GM18907 (cell line): ENCODE measurements around the gene ANXA2R.
"Not testable (repeated sequence)": the region's sequence is repeated elsewhere in the genome, so short reads cannot be mapped to it uniquely, and the experiment has no call there.

Experiments
- ATAC-seq: cut with Tn5 transposase; IDR thresholded peaks from one replicate; pipeline ENCODE4 v1.9.1; 2021; ENCODE audit warnings: mild to moderate bottlenecking, moderate library complexity; ENCODE audit not compliant: unreplicated experiment

ANXA2R gene, protein sequence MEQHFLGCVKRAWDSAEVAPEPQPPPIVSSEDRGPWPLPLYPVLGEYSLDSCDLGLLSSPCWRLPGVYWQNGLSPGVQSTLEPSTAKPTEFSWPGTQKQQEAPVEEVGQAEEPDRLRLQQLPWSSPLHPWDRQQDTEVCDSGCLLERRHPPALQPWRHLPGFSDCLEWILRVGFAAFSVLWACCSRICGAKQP

DNA sequence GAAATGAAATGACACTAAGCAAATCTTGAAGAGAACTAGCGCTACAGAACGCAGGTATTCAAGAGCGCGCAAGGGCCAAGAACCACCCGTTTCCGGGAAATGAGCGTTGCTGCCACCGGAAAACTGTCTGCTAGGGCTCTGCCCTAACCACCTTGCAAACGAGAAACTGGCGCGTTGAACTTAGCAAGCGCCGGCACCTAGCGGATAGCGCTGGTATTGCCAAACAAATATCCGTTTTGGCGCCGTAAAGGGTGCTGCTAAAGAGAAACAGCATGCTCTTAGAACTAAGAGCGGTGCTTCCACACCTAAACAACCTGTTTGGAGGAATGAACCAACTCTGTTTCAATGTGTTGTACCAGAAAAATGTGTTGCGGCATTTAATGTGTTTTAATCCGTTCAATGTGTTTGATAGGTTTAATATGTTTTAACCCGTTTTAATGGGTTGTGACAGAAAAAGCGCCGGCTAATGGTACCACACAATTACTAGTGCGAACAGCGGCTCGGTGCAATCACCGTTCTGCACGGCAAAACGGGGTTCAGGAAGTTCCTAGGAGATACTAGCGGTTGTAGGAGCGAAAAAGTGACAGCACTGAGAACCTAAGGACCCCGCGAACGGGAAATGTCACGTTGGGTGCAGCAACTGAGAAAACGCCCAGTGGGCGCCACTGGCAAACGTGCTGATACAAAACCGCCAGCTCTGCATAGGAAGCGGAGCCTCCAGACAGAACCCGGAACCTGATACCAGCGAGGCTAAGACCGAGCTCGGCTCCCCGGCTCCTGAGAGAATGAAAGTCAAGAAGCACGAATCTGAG, at the start of gene ANXA2R:
Gene ANXA2R (minus strand): TSS at position 33 of the 812 bp plus-strand sequence. CDS start 273 bp downstream, outside the sequence.
- peak; percentile 55 for ATAC-seq

DNA sequence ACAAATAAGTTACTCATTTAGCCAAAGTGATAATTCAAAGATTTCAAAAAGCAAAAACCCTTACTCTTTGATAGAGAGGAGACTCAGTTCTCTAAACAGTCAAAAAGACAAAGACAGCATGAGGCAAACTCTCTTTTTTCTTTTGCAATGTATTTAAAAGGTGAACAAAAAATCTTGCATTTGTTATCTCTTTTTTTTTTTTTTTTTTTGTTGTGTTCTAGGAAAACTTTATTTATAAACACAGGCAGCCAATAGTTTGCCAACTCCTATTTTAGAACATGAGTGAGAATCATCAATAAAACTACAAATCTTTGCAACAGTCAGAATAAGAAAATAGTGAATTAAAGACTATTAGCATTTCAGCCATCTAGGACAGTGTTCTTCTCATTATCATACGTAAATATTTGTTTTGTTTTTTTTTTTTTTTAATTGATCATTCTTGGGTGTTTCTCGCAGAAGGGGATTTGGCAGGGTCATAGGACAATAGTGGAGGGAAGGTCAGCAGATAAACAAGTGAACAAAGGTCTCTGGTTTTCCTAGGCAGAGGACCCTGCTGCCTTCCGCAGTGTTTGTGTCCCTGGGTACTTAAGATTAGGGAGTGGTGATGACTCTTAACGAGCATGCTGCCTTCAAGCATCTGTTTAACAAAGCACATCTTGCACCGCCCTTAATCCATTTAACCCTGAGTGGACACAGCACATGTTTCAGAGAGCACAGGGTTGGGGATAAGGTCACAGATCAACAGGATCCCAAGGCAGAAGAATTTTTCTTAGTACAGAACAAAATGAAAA, 46.2 kb upstream of the ANXA2R start:
- not testable (repeated sequence) for ATAC-seq

DNA sequence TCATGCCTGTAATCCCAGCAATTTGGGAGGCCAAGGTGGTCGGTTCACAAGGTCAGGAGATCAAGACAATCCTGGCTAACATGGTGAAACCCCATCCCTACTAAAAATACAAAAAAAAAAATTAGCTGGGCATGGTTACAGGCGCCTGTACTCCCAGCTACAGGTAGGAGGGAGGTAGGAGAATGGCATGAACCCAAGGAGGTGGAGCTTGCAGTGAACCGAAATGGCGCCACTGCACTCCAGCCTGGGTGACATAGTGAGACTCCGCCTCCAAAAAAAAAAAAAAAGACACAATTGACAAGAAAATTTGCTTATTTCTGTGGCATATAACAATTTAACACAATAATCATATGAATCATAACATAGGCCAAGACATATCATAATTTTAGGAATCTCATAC, 45.3 kb upstream of the ANXA2R start:
- no peak for ATAC-seq

DNA sequence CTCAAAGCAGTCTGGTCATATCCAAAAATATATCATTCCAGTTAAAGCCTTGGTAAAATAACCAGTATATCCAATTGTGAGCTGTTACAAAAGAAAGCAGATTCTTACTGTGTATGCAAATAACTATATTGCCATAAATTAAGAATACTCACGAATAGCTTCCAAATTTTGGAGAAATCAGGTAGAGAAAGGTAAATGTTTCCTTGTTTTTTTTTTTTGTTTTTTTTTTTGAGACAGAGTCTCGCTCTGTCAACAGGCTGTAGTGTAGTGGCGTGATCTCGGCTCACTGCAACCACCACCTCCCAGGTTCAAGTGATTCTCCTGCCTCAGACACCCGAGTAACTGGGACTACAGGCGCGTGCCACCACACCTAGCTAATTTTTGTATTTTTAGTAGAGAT, 44.3 kb upstream of the ANXA2R start:
- not testable (repeated sequence) for ATAC-seq

DNA sequence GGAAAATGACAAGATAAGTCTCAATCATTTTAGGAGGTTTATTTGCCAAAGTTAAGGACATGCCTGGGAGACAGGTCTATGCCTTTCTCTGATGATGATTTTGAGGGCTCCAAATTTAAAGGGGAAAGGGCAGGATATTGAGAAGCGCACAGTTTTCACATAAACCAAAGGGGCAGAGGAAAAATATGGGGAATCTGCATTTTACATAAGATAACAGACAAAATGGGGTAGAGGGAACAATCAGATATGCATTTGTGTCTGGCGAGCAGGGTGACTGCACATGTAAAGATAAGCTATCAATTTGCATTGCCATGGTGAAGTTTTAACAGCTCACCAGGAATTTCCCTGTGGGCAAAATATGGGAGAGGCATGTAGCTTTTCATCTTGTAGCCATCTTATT, 41.2 kb upstream of the ANXA2R start:
- not testable (repeated sequence) for ATAC-seq

DNA sequence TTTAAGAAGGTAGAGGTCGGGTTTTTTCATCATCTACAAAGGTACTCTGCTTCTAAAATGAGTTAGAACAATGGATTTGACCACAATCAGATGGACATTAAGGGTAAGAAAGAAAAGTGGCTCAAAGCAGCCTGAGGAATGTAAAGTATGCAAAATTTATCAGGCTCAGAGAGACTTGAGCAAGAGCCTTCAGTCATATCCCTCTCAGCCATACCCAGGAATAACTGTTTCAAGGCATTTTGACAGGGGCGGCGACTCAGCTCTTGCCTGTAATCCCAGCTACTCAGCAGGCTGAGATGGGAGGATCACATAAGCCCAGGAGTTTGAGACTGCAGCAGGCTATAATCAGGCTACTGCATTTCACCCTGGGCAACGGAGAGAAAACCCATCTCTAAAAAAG, 38.8 kb upstream of the ANXA2R start:
- no peak for ATAC-seq

DNA sequence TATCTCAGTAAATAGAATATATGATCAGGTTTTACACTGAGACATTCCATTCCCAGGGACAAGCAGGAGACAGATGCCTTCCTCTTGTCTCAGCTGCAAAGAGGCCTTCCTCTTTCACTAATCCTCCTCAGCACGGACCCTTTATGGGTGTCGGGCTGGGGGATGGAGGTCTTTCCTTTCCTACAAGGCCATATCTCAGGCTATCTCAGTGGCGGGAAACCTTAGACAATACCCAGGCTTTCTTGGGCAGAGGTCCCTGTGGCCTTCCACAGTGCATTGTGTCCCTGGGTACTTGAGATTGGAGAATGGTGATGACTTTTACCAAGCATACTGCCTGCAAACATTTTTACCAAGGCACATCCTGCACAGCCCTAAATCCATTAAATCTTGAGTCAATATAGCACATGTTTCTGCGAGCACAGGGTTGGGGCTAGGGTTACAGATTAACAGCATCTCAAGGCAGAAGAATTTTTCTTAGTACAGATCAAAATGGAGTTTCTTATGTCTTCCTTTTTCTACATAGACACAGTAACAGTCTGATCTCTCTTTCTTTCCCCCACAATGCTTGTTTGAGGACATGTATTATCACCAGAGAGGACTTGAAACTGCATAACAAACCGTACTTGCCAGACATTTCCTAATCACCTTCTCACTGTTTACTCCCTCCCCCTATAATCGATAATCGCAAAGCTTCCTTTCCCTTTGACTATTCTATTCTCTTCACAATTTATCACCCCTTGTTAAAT, 37.5 kb upstream of the ANXA2R start:
- ATAC-seq, result not testable (repeated sequence)

DNA sequence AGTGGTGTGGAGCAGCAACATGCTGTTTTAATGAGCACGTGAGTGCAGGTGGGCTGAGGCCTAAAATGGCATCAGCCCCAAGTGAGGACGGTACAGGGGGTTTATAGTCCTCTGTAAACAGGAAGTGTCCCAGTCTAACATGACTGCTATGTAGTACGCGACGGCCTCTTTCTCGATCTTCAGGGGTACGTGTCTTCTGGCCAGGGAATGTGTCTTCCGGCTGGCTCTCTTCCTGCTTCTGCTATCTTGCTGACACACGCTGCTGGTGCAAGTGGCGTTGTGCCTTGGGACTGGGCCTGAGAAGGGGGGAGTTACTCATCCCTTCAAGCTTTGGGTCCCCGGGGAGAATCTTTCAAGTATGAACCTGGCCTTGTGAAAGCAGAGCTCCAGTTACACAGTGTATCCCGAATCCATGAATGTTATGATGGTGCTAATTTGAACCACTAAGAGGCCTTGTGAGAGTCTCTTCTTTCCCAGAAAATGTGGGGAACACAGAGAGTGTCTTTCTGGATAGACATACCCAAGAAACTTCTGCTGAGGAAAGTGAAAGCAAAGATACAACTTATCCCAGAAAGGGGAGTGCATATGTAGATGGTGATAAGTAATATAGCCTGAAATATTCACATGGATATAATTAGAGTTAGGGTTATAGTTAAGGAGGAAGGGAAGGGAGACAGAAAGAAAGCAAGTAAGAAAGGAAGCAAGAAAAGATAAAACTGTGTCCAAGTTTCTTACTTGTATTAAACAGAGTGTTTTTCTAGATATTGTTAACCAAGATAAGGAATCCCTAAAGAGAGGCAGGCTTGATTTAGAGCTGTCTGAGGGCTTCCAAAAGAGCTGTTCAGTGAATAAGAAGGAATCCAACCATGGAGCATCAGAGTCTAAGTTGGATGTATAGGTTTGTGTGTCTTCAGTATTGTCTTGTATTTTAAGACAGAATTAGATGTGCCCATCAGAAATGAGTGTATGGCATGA, 35.5 kb upstream of the ANXA2R start:
- ATAC-seq, result no peak

DNA sequence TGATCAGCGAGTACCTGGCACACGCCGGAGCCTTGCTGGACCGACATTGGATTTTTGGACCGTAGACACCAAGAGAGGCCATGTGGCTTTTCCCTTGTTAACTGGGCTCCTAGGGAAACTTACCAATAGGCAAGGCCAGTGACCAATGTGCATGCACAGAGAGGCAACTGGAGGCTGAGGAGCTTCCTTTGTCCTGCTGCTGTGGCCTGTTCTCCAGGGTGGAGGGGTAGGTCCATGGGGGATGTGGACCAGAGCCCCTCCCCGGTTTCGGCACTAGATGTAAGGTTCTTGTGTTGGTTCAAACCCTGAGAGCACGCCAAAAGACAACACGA, 34.8 kb upstream of the ANXA2R start:
- no peak for ATAC-seq

DNA sequence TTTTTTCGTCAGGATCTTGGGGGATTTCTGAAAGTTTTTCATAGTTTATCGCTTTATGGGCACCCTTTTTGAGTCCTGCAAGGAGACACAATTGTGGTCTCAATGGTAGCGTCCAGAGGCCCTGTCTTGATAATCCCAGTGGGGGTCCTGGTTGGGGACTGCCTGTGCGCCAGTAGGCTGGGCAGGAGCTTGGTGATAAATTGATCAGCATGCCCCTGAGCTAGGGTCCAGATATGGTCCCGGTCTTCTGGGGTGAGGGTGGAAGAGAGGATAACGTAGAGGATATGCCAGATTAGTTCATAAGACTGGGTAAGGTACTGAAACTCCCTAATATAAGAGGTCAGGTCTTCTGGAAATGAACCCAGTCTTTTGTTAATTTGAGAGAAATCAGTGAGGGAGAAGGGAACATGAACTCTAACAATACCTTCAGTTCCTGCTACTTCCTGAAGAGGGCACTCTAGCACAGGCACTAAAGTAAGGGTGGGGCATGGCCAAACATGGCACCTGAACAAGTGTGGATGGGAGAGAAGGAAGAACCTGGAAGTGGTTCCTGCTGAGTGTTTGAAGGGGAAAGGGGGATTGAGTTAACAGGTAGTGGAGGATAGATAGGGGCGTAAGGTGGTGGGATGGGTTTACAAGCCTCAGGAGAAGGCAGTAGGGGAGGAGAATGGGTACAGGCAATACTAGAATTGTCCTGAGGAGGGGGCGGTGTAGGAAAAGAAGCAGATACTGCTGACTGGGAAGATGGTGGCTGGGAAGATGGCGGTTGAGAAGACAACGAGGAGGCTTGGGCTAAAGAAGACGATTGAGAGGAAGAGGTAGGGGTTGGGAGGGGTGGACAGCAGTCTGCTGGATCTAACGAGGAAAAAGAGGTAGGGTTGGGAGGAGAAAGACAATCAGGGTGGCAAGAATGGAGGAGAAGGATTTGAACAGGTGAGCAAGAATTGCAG, 33.8 kb upstream of the ANXA2R start:
- ATAC-seq, result no peak

DNA sequence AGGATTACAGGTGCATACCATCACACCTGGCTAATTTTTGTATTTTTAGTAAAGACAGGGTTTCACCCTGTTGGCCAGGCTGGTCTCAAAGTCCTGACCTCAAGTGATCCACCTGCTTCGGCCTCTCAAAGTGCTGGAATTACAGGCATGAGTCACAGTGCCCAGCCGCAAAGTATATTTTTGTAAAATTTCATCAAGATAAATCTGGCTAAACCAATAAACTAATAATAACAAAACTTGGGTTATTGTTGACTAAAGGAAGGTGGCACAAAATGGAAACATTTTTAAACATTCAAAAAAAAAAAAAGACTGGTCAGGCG, 29.2 kb upstream of the ANXA2R start:
- ATAC-seq, result not testable (repeated sequence)

DNA sequence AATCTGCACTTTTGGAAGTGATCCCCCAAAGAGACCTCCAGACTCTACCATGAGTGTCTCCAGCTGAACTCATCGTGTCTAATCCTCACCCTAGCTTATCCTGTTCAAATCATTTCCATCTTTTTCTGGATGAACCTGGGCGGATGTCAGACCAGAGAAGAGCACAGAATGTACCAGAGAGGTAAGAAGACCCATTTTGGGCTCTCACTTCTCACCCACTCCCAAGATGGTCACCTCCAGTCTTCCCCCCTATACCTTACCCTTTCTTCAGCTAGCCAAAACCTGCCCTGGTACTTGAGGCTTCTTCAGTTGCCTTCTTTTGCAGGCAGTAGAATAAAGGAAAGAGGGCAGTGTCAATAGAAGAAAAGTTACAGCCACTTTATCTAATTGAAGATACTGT, 27.9 kb upstream of the ANXA2R start:
- no peak for ATAC-seq

DNA sequence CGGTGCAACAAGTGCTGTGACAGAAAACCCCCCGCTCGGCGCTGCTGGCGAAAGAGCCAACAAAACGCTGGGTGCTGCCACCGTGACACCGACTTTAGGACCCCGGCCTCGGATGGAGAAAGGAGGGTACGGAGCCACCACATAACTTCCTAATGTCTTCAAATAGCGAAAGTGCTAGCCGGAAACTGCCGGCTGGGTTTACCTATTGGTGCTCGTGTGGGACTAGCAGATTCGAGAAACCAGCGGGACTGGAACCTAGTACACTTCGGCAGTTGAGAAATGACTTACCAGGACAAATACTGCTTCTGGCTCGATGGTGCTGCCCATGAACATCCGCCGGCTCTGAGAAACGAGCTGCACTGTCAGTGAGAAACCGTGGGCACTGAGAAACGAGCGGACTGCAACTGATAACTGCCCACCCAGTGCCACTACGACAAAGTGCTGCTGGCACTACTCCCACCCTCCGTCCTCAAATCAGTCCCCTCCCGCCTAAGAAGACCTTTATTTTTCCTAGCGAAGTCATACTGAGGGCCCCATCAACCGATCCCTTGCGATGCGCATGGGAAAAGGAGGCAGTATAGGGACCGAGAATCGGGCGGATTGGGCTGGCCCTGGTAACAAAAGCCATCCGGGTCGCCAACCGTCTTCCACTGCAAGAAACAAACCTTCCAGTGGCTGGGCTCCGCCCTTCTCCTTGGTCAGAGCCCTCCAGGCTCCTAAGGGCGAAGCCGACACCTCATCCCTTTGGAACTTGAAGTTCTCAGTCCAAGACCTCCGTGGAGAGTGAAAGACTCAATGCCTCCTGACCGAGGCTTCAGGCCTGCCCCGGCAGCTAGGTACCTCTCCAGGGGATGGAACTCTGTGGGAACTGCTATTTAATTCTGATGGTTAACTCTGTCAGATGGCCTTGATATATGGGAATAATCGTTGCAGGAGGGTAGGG, 27.0 kb upstream of the ANXA2R start:
- peak; percentile 52 for ATAC-seq

DNA sequence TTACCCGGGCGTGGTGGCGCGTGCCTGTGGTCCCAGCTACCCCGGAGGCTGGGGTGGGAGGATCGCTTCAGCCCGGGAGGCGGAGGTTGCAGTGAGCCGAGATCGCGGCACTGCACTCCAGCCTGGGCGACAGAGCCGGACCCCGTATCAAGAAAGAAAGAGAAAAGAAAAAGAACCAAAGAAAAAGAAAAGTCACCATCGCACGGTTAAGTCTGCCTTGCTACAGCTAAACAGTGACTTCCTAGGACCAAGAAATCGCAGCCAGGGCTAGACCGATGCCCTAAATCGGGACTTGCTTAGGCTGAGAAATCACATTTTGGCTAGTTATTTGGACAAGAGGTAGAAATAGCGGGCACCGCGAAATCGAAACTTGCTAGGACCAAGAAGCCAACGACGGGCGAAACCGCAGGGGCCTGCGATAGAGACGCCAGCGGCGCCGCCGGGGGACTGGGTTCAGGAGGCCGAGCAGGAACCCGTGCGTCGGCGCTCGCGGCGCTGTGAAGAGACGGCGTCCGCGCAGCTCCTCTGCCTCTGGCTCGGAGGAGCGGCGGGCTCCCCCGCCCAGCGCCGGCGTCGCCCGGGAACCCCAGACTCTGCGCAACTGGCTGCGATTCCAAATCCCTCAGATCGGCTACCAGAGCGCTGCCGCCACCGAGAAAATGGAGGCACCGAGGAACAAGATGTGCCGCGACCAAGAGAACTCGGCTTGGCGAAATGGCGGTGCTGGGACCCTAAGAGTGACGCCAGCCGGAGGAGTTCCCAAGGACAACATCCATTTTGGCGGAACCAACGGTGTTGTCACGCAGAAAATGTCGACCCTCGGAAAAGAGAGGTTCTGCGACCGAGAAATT, 26.1 kb upstream of the ANXA2R start:
- ATAC-seq, result peak; percentile 35

DNA sequence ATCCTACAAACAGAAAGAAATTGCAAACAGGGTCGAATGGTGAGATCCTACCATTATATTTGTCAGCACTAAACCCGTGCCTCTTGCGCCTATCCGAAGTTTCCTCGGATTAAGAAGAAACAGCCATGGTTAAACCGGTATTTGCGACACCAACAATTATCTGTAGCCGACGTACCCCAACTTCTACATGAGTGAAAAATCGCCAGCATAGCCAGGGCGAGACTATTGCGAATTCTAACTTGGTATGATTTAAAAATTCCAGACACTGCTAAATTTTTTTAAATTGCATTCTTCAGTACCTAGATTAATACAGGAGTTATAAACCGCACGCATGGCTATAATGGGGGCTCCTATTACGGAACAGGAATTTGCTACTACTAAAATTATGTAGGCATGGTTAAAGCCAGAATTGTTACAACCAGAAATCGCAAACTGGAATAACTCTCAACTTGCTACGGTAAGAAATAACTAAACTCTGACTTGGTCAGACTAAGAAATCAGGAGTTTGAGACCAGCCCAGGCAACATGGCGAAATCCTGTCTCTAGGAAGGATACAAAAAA, 25.3 kb upstream of the ANXA2R start:
- ATAC-seq, result no peak

DNA sequence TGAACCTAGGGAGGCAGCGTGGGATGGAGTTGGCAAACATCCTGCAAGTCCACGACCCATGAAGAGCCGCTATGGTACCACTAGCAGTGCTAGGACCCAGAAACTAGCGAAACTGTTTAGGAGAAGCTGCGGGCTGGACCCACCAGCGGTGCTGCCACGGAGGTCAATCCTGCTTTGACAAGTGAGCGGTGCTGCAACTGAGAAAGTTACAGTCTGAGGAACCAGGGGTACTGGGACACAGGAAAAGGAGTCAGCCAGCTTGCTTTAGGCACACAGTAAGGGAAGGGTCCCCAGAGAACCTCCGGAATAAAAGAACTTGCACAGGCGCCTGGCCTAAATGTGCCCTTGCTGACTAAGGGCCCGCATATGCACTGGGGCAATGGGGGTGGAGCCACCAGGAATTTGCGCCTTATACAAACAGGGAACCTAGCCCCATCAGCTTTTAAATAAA, 23.6 kb upstream of the ANXA2R start:
- ATAC-seq, result no peak
